Stimulated activated CD8-positive, alpha-beta memory T cell treated with anti-CD3 and anti-CD28 coated beads, Interleukin-12 subunit alpha, Interleukin-12 subunit beta, amount 100 ng/mL, for 24 hours (primary cell): ENCODE data around the gene PLA2G2C.
"Not testable (repeated sequence)": the region's sequence is repeated elsewhere in the genome, so short reads cannot be mapped to it uniquely, and the experiment has no call there.

Source experiments
- DNase-seq: peaks from one replicate; pipeline ENCODE4 v3.0.0-alpha.2; 2020; ENCODE audit errors: extremely low read depth

PLA2G2C gene

DNA sequence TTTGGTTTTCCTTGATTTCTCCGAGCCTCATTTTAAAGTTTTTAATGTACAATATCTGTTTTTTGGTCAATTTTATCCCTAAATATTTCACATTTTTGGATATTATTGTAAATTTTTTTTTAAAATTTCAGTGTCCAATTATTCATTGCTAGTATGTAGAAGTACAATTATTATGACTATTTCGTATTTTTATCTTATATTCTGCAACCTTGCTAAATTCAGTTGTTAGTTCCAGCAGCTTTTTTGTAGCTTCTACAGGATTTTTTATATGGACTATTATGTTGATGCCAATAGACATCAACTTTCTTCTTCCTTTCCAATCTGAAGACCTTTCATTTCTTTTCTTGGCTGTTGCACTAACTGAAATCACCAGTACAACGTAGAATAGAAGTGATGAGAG, 51.3 kb downstream of the PLA2G2C start:
- DNase-seq: no peak

DNA sequence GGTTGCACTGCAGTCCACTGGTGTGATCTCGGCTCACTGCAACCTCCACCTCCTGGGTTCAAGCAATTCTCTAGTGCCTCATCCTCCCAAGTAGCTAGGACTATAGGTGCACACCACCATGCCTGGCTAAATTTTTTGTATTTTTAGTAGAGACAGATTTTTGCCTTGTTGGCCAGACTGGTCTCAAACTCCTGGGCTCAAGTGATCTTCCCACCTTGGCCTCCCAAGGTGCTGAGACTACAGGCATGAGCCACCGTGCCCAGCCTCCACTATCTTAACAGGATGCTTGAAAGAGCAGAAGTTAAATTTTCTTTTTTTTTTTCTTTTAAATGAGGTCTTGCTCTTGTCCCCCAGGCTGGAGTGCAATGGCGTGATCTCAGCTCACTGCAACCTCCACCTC, 55.8 kb downstream of the PLA2G2C start:
- DNase-seq: not testable (repeated sequence)

DNA sequence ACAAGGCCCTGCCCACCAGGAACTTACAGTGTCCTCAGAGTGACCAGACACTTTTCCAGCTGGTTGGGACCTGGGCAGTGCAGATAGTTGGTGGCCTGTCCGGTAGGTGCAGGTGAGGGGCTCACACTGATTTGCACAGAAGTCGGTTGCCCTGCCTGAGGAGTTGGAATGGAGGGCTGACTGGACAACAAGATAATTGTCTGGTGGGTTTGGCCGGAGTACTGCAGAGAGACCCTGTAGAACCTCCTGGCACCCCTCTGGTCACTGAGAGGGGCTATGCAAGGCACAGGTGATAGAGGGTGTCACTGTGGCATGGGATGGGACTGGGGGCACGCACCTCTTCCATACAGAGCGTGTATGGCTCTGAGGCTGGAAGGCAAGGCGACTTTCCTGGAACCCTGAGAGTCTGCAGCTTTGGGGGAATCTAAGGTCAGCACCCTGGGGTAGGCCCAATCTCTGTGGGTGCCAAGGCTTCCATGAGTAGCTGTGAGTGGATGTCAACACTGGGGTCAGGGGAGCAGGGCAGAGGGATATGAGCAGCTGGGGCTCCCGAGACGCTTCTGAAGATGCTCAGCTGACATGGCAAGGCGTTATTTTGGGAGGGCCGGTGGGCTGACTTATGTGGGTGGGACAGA, 59.4 kb downstream of the PLA2G2C start:
- DNase-seq: no peak

DNA sequence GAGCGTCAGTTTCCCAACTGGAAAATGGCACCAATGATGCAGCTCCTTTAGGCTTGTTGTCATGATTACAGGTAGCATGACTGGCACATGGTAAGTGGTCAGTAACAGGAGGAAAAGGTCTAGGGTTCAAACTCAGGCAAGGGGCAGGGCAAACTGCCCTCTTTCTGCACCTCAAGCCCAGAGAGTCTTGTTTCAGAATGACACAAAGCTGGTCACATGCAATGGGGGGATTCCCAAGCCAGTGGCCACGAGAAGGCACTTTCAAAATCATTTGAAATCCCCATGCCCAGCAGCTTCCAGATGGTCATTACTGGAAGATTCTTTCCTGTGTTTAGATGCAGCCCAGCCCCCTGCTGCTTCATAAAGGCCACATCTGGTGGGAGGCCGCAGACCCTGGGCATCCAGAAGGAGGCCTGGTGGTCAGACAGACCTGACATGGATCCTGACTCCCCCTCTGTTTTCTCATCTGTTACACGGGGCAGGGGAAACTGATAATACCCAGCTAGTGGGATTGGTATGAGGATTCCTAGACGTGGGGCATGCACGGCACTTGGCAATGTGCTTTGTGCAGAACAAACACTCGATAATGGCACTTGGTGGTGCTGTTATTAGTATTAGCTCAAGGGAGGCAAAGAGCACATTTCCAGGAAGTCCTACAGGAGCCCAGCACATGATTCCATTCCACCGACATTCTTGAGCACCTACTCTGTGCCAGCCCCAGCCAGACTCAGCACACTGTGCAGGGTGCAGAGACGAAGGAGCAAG, 60.1 kb downstream of the PLA2G2C start:
- no peak for DNase-seq

DNA sequence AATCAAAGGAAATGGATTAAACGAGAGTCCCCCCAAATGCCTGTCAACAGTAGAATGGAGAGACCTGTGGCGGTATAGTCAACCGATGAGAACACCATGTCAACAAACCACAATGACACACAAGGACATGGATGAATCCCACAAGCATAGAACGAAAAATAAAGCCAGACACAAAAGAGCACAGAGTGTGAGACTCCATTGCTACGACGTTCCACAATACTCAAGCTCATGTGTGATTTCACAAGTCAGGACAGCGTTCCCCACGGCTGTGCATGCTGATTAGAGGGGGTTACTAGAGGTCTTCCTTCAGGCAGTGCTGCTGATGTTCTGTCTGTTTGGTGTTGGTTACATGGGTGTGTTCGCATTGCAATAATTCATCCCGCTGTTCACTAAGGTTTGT, 61.2 kb downstream of the PLA2G2C start:
- DNase-seq: no peak

DNA sequence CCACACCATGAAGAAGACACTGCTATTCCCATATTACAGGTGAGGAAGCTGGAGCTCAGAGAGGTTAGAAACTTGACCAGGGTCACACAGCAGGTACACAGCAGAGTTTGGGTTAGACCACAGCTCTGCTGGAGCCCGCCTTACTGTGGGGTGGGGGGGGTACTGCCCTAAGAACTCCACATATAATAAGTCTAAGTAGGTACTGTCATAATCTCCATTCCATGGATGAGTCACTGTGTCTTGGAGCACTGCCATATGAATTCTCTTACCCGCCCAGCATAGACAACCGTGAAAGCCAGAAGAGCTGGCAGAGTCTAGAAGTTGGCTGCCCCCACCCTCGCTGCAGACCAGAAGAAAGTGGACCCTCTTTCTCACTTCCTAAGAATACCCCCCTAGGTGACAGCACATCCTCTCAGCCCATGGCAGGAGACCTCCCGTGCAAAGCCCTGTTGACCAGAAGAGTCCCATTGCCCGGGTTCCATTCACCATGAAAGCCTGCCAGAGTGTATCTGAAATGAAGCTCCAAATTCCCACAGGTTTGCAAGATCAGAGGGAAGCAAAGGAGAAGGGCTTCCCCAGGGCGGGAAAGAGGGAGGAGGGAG, 61.8 kb downstream of the PLA2G2C start:
- DNase-seq: no peak

DNA sequence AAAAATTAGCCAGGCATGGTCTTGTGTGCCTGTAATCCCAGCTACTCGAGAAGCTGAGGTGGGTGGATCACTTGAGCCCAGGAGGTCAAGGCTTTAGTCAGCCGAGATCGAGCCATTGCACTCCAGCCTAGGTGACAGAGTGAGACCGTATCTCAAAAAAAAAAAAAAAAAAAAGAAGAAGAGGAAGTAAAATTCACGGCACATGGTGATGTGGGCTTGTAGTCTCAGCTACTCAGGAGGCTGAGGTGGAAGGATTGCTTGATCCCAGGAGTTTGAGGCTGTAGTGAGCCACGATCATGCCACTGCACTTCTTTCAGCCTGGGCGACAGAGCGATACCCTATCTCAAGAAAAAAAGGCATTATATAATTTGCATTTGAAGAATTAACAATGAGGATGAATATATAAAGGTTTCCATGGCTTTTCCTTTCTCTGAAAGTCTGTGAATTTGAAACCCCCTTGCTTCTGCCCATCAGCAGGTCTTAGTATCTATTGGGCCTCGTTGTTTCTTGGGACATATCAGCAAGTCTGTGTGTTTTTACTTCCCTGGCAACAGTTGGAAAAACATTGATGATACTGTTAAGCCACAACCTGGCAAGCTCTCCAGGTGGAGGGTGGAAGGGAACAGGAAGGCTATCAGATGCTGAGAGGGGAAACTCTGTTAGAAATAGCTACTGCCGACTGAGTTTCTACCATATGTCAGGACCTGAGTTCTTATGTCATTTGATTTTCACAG, 62.4 kb downstream of the PLA2G2C start:
- no peak for DNase-seq

DNA sequence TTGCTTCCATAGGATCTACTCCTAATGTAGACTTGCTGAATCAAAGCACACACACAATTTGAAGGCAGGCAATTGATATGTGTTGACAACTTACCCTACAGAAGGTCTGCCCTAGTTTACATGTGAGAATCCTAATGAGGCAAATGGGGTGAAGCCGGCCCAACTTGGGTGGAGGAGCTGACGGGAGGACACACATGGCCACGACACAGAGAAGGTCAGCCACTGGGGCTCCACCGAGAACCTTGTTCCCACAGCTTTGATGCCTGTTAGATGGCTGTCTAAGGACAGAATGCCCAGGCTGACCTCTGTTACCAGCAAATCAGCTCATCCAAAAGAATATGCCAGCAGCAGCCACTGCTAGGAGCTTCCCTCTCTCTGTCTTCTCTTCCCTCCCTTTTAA, 65.5 kb downstream of the PLA2G2C start:
- no peak for DNase-seq

DNA sequence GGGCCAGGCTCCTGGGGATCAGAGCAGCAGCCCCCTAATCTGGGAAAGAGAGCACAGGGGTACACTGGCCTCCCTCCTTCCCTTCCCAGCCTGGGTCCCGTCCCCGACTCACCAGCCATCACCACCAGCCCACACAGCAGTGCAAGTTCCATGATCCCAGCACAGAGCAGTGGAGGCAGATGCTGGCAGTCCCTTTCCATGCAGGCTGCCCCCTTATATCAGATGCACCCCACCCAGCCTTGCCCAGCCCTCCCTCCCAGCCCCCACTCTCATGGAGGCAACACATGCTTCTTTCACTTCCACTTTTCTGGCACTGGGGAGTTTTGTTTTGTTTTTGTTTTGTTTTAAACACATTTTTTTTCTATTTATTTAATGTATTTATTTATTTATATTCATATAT, 67.0 kb downstream of the PLA2G2C start, which contains the start of gene PLA2G2D:
TSS of gene PLA2G2D (minus strand) at position 190 of the 400 bp plus-strand sequence. CDS start at position 152, 38 bp downstream.
- no peak for DNase-seq

DNA sequence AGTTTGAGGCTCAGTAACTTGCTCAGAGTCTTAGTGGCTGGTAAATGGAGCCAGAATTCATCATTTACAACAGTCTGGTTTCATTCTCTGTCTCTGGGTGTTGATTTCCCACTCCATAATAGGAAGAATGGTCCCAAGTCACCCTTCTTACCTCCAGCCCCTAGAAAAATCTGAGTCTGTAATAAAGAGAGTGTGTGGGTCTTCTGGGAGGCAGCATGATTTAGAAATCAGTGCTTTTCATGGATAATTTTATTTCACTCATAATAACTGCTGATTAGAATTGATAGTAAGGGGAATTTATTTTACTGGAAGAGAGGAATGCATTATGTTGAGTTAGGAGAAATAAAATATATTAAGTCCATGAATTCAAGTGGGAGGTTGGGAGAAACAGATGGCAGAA, 69.1 kb downstream of the PLA2G2C start:
- DNase-seq: no peak

DNA sequence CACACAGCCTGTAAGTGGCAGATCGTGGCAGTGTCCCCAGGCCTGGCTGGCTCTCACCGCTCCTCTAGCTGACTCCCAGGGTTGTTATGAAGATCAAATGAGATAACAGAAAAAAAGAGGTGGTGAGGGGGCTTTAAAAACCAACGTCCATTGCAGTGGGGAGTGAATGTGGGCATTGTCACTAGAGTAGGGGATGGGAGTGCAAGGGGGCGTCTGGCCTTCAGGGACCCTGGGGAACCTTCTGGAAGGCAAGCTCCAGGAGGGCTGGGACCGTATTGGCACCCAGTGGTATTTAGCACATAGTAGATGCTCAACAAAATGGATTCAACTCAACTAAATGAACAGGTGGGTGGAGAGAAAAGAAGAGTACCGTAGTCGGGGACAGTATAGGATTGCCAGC, 70.4 kb downstream of the PLA2G2C start:
- no peak for DNase-seq

DNA sequence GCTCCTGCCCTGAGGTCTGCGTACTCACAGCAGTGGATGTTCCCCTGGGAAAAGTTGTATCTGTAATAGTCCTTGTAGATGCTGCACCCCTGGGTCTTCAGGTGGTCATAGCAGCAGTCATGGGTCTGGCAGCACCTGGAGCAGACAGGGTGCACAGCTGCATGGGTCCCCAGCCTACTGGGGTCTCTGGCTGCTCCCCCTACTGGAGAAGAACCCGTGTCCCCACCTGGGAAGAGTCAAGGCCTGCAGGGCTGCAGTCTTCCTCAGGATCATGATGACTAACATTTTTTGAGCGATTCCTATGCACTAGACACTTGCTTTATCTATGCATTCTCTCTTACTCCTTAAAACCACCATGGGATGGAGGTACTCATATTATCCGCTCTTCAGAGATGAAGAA, 70.8 kb downstream of the PLA2G2C start:
- no peak for DNase-seq

DNA sequence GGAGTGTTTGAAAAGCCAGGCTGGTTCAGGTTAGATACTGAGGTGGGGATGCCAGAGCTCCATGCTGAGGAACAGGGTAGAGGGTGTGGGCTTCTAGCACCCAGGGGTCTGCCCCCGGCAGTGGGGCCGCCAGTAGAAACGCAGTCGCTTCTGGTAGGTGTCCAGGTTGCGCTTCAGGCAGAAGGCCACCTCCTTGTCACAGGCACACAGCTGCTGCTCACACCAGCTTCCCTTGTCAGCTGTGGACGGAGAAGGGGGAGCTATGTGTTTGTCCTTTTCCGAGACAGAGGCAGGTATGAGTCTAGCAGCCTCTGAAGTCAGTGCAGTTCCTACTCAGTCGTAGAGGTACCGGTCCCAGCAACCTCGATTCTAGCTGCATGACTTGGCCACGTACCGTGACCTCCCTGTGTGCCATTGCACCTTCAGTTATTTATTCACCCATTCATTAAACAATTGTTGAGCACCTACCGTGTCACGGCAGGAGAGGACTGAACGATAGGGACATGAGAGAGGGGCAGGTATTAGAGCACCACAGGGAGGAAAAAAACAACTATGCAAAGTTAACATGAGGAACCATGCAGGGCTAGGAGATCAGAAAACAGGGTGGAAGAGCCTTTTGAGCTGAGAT, 72.2 kb downstream of the PLA2G2C start:
- DNase-seq: no peak
